Panc1 (cell line): Measurements from ENCODE around the gene TANGO2. TPM values are rescaled to one million over a fixed set of nuclear protein-coding genes. Genes with fewer than 3 reads are reported as not detected.

ENCODE experiments used
- ATAC-seq: fragments of 200-7000 bp; cut with Tn5 transposase; 2 replicates; pipeline ENCODE4 v1.9.1; 2020; ENCODE audit warnings: mild to moderate bottlenecking, moderate library complexity
- BruUV-seq: library from RNA; stranded (reverse); fragments of 400-500 nt; replicated peaks from 2 replicates; lab custom pipeline; 2021; lab: Mats Ljungman, UMichigan
- CTCF ChIA-PET: fragments of 300-600 bp; sonication (Branson Sonifier 250); formaldehyde crosslinking; loops from one replicate; lab custom pipeline; 2022; ENCODE audit warnings: antibody characterized with exemption; lab: Charles Lee
- POLR2A ChIA-PET: fragments of 300-600 bp; sonication (Branson Sonifier 250); formaldehyde crosslinking; loops from one replicate; lab custom pipeline; 2022; ENCODE audit warnings: antibody characterized with exemption; lab: Charles Lee
- DNase-seq: peaks from one replicate; pipeline ENCODE4 v3.0.0-alpha.2; 2010; ENCODE audit warnings: low read depth, low spot score
- H3K27ac ChIP-seq: 2 replicates; pipeline ENCODE4 v1.5.1; 2011; ENCODE audit warnings: mild to moderate bottlenecking, low read length, inconsistent platforms
- H3K27me3 ChIP-seq: fragments of 200-500 bp; sonication (Bioruptor generic); 2 replicates; pipeline ENCODE4 v1.6.0; 2014; ENCODE audit warnings: low read length, inconsistent platforms; ENCODE audit not compliant: control insufficient read depth, insufficient read depth
- H3K36me3 ChIP-seq: fragments of 200-500 bp; sonication (Bioruptor generic); 2 replicates; pipeline ENCODE4 v1.5.1; 2014; ENCODE audit warnings: inconsistent platforms, mild to moderate bottlenecking, low read length, moderate library complexity; ENCODE audit not compliant: control insufficient read depth, insufficient read depth
- H3K4me1 ChIP-seq: 2 replicates; pipeline ENCODE4 v1.5.1; 2011; ENCODE audit warnings: inconsistent platforms, mild to moderate bottlenecking, low read length, moderate library complexity; ENCODE audit not compliant: control insufficient read depth, insufficient read depth
- H3K4me3 ChIP-seq, 2 experiments: 2 replicates each; pipeline ENCODE4 v1.5.1; 2011 to 2012; ENCODE audit warnings: low read depth in 2 of 2, low read length in 2 of 2, mild to moderate bottlenecking in 2 of 2, inconsistent platforms in 1 of 2, moderate library complexity in 1 of 2
- H3K9me3 ChIP-seq: fragments of 200-500 bp; sonication (Bioruptor generic); 2 replicates; pipeline ENCODE4 v1.5.1; 2014; ENCODE audit warnings: low read depth, mild to moderate bottlenecking, inconsistent platforms, low read length, moderate library complexity; ENCODE audit not compliant: control insufficient read depth, insufficient read depth
- POLR2AphosphoS5 ChIP-seq: IDR thresholded peaks from 2 replicates; pipeline ENCODE4 v1.6.1; 2012; ENCODE audit warnings: mild to moderate bottlenecking, low read depth, low read length, moderate library complexity
- REST ChIP-seq, 2 experiments: IDR thresholded peaks; 2 replicates each; pipeline ENCODE4 v1.6.1; 2011 to 2012; ENCODE audit warnings: low read depth in 2 of 2, control low read depth in 1 of 2, low read length in 1 of 2, mild to moderate bottlenecking in 1 of 2, moderate library complexity in 1 of 2; ENCODE audit not compliant: insufficient read depth in 1 of 2
- SIN3A ChIP-seq: IDR thresholded peaks from 2 replicates; pipeline ENCODE4 v1.6.1; 2012; ENCODE audit warnings: low read depth, mild to moderate bottlenecking, low read length, moderate library complexity, borderline replicate concordance; ENCODE audit not compliant: insufficient read depth
- TCF7L2 ChIP-seq: IDR thresholded peaks from 2 replicates; pipeline ENCODE4 v1.6.1; 2011; ENCODE audit warnings: mild to moderate bottlenecking, low read depth, low read length, inconsistent platforms
- in situ Hi-C: cut with HindIII; loops from 2 replicates; pipeline ENCODE4 v1.10.0; 2016; ENCODE audit warnings: low sequenced_read_pairs, low pct_unique_long_range_greater_than_20kb
- intact Hi-C: fragments of 100-400 bp; cut with micrococcal nuclease; formaldehyde crosslinking; loops from one replicate; pipeline ENCODE4 v1.10.0; 2022; ENCODE audit not compliant: unreplicated experiment
- total RNA-seq: library from RNA; stranded (reverse); gene quantifications from one replicate; pipeline ENCODE4 v1.2.1, GENCODE V29; 2021; ENCODE audit not compliant: unreplicated experiment
- TF ChIP-seq, protein P1 (sequence below): fragments of 450-650 bp; IDR thresholded peaks from 2 replicates; pipeline ENCODE4 v1.5.1; 2017; ENCODE audit warnings: mild to moderate bottlenecking

The TANGO2 gene
- total RNA-seq, 1 experiment from 2014 or later = 32.2 TPM

DNA sequence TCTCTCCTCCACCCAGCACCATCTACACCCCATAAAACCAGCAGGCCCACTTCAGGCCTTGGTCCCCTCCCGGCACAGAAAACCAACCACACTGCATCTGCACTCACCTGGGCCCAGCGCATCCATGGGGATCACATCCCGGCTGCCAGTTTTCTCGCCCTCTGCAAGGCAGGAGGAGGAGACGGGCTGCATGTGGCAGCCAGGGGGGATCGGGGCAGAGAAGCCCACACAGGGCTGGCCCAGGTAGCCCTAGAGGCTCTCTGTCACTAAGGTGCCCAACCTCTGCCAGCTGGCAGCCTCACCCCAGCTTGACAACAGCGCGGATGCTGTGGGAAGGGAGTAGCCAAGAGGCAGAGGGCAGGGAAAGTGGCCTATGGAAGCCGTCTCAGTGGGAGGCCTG is 48.7 kb upstream of the TANGO2 start:
- peaks cover 11% of the 10 kb centered on the region for H3K4me1 ChIP-seq
- TF ChIP-seq, protein P1, sequence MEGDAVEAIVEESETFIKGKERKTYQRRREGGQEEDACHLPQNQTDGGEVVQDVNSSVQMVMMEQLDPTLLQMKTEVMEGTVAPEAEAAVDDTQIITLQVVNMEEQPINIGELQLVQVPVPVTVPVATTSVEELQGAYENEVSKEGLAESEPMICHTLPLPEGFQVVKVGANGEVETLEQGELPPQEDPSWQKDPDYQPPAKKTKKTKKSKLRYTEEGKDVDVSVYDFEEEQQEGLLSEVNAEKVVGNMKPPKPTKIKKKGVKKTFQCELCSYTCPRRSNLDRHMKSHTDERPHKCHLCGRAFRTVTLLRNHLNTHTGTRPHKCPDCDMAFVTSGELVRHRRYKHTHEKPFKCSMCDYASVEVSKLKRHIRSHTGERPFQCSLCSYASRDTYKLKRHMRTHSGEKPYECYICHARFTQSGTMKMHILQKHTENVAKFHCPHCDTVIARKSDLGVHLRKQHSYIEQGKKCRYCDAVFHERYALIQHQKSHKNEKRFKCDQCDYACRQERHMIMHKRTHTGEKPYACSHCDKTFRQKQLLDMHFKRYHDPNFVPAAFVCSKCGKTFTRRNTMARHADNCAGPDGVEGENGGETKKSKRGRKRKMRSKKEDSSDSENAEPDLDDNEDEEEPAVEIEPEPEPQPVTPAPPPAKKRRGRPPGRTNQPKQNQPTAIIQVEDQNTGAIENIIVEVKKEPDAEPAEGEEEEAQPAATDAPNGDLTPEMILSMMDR = no peak
- no peak for TF ChIP-seq POLR2AphosphoS5
- no peak for TF ChIP-seq TCF7L2
- no peak for TF ChIP-seq REST (IDR thresholded peaks at IDR 0.05; ENCODE audit: insufficient read depth in 1 of 2, low read depth in 2 of 2, low read length in 1 of 2)
- TF ChIP-seq SIN3A = no peak
- in situ Hi-C loops (no loop called here), intact Hi-C loops (loop anchor here (5.0 kb wide), 1 partner anchor 40 kb away; no protein-coding TSS in a partner anchor)
- DNase-seq = no peak
- POLR2A ChIA-PET = no interaction called here
- ATAC-seq = no peak
- no peaks in the 10 kb centered on the region for H3K27me3 ChIP-seq
- no TSS peak for BruUV-seq
- no peaks in the 10 kb centered on the region for H3K36me3 ChIP-seq
- H3K27ac ChIP-seq = no peak overlapping the region
- H3K4me3 ChIP-seq = no peak overlapping the region
- H3K9me3 ChIP-seq = no peaks in the 10 kb centered on the region
- CTCF ChIA-PET = no interaction called here

DNA sequence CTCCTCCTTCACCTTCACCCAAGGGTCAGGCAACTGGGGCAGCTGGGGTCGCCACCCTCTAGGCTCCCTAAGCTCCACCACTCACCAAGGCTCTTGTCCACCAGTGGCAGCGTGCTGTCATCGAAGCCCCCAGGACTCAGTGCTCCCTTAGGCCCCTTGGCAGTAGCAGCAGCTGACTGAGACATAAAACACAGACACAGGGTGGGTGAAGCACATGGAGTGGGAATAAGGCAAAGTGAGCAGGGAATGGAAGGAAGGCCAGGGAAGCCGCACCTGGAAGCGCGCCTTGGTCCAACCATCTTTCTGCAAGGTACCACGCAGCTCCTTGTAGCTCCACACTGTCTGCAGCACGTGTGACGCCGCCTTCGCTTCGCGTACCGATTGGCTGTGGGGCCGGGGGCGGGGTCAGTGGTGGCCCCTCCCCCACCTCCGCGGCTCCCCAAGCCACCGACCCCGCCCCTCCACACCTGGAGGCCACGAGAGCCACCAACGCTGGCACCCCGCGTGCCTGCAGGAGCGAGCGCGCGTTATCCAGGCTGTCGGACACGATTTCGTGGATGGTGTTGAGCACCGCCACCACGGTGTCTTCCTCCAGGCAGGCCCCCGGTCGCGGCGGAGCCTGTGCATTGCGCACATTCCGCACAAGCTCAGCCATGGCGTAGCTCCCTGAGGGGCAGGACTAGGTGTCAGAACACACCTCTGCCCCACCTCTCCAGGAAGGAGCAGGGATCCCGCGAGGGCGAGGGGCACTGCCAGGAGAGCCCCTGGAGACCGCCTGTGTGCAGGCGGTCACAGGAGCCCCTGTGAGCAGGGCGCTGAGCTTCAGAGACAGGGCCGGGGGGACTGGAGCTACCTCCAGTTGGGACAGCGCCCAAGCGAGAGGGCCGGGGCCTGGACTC is 48.0 kb upstream of the TANGO2 start:
- Histone ChIP-seq H3K4me1 (peaks cover 11% of the 10 kb centered on the region), H3K36me3 (no peaks in the 10 kb centered on the region), H3K4me3 (no peak overlapping the region), H3K9me3 (no peaks in the 10 kb centered on the region), H3K27me3 (no peaks in the 10 kb centered on the region), H3K27ac (no peak overlapping the region)
- ChIA-PET POLR2A (interaction anchor here (0.5 kb wide), 1 partner anchor 106 kb away, joined by 3 read pairs; no protein-coding TSS in a partner anchor), CTCF (interaction anchor here (2.3 kb wide), 1 partner anchor 40 kb away, joined by 6 read pairs; no protein-coding TSS in a partner anchor)
- ATAC-seq (no peak), DNase-seq (no peak)
- intact Hi-C loops (loop anchor here (5.0 kb wide), 1 partner anchor 39 kb away; no protein-coding TSS in a partner anchor), in situ Hi-C loops (no loop called here)
- TF ChIP-seq, protein P1 = no peak
- TF ChIP-seq POLR2AphosphoS5 (no peak), TCF7L2 (no peak), SIN3A (no peak), REST (IDR thresholded peaks at IDR 0.05; ENCODE audit: insufficient read depth in 1 of 2, low read depth in 2 of 2, low read length in 1 of 2) (no peak)
- BruUV-seq = no TSS peak
